ENCODE results near the gene MYADML2.

DNA sequence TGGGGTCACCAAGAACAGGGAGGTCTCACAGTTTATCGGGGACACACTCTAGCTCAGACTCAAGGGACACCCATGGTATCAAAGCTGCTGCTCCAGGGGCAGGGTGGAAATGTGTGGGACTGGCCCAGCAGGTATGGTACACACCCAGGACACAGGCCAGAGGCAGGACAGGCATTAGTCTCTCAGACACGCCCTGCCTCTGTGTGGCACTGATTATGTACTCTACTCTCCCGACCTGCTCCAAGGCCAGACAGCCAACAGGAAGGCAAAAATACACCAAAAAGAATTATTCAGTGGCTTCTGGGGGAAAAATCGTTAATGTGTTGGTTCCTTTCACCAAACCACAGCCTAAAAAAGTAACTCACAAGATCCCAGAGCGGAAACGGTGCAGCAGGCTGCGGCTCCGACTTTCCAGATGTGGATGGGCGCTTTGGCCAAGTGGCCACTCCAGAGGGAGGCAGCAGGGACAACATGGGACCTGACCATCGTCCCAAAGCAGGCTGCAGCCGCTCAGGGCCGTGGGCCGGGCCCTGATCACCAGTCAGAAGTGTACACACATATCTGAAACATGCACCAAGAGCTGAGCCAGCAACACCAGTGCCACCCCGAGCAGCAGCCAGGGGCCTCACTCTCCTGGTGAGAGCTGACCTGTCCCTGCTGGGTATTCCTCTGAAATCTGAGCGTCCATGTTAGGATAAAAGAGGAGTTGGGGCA lies 28.0 kb downstream of the MYADML2 start:
- no peak for TF ChIP-seq POLR2A (IDR thresholded peaks at IDR 0.05)
- TF ChIP-seq, protein P1, sequence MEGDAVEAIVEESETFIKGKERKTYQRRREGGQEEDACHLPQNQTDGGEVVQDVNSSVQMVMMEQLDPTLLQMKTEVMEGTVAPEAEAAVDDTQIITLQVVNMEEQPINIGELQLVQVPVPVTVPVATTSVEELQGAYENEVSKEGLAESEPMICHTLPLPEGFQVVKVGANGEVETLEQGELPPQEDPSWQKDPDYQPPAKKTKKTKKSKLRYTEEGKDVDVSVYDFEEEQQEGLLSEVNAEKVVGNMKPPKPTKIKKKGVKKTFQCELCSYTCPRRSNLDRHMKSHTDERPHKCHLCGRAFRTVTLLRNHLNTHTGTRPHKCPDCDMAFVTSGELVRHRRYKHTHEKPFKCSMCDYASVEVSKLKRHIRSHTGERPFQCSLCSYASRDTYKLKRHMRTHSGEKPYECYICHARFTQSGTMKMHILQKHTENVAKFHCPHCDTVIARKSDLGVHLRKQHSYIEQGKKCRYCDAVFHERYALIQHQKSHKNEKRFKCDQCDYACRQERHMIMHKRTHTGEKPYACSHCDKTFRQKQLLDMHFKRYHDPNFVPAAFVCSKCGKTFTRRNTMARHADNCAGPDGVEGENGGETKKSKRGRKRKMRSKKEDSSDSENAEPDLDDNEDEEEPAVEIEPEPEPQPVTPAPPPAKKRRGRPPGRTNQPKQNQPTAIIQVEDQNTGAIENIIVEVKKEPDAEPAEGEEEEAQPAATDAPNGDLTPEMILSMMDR (IDR thresholded peaks at IDR 0.05), result no peak
